A673 (cell line): Measurements from ENCODE around the gene ANO2.

Source experiments
- EZH2 ChIP-seq: fragments of 200-600 bp; sonication (generic); IDR thresholded peaks from 2 replicates; pipeline ENCODE4 v1.6.1; 2017; ENCODE audit warnings: borderline replicate concordance, low read depth, mild to moderate bottlenecking, mixed read lengths, antibody characterized with exemption, low read length; ENCODE audit not compliant: poor library complexity, severe bottlenecking
- TF ChIP-seq, protein P1 (sequence below): fragments of 300-800, 200-600 bp; sonication (generic); conservative IDR thresholded peaks from 2 replicates; pipeline ENCODE4 v1.5.1; 2017; ENCODE audit warnings: low read depth, mild to moderate bottlenecking, antibody characterized with exemption, low read length, moderate library complexity, mixed read lengths

DNA sequence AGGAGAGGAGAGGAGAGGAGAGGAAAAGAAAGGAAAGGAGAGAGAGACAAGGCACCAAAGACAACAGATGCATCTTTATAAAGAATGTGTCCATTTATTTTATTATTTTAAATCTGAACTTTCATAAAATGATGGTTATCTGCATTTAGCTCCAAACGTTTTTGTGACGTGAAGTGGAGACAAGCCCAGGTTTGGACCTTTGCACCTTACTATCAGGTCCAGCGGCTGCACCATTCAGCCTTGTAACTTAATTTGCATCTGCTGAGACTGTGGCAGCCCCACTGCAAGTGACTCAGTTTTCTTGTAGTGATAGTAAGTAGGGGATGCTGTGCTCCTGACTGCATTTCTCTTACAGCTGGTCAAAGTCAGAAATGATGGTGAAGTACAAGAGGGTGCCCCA lies 382.5 kb downstream of the ANO2 start:
- TF ChIP-seq, protein P1, sequence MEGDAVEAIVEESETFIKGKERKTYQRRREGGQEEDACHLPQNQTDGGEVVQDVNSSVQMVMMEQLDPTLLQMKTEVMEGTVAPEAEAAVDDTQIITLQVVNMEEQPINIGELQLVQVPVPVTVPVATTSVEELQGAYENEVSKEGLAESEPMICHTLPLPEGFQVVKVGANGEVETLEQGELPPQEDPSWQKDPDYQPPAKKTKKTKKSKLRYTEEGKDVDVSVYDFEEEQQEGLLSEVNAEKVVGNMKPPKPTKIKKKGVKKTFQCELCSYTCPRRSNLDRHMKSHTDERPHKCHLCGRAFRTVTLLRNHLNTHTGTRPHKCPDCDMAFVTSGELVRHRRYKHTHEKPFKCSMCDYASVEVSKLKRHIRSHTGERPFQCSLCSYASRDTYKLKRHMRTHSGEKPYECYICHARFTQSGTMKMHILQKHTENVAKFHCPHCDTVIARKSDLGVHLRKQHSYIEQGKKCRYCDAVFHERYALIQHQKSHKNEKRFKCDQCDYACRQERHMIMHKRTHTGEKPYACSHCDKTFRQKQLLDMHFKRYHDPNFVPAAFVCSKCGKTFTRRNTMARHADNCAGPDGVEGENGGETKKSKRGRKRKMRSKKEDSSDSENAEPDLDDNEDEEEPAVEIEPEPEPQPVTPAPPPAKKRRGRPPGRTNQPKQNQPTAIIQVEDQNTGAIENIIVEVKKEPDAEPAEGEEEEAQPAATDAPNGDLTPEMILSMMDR = no peak
- no peak for TF ChIP-seq EZH2
